Body of pancreas (tissue), 4 donors: ENCODE results near the gene ARHGAP22.

Source experiments
- POLR2A ChIP-seq, 3 donors: fragments of 450-650 bp; IDR thresholded peaks; one replicate each; pipeline ENCODE4 v1.6.1; 2016; ENCODE audit warnings: antibody characterized with exemption in 3 of 3, mild to moderate bottlenecking in 2 of 3
- TF ChIP-seq, protein P1 (sequence below), 7 experiments: fragments of 450-650 bp in 4 of 7; fragments of 200-600 bp in 3 of 7; sonication (generic) in 3 of 7; IDR thresholded peaks; one replicate each; pipeline ENCODE4 v1.5.1; 2016 to 2019; ENCODE audit warnings: antibody characterized with exemption in 7 of 7

DNA sequence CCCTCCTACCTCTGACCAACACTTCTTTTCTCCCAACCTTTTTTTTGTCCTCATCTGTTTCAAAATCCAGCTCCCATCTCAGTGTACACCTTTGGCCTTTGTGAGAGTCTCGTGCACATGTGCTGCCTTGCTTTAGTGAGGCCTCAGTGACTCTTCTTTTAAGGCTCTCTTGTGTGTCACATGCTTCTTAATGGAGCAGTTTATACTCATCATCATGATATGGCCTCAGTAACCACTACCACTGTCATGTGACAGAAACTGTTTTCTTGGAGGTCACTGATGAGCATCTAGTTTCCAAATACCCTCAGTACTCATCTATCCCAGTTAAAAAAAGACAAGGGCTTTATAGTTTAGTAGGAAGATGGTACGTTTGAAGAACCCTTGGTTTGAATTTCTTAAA, 8.1 kb upstream of the ARHGAP22 start:
- TF ChIP-seq POLR2A (IDR thresholded peaks at IDR 0.05) = no peak
- TF ChIP-seq, protein P1, sequence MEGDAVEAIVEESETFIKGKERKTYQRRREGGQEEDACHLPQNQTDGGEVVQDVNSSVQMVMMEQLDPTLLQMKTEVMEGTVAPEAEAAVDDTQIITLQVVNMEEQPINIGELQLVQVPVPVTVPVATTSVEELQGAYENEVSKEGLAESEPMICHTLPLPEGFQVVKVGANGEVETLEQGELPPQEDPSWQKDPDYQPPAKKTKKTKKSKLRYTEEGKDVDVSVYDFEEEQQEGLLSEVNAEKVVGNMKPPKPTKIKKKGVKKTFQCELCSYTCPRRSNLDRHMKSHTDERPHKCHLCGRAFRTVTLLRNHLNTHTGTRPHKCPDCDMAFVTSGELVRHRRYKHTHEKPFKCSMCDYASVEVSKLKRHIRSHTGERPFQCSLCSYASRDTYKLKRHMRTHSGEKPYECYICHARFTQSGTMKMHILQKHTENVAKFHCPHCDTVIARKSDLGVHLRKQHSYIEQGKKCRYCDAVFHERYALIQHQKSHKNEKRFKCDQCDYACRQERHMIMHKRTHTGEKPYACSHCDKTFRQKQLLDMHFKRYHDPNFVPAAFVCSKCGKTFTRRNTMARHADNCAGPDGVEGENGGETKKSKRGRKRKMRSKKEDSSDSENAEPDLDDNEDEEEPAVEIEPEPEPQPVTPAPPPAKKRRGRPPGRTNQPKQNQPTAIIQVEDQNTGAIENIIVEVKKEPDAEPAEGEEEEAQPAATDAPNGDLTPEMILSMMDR (IDR thresholded peaks at IDR 0.05) = no peak
